ENCODE measurements around the gene CCDC183. TPM values are rescaled to one million over a fixed set of nuclear protein-coding genes. Genes with fewer than 3 reads are reported as not detected.

CCDC183 gene
- total and polyA plus RNA-seq, 4 donors, result 0.38 to 4.6 (median 2.2) TPM

DNA sequence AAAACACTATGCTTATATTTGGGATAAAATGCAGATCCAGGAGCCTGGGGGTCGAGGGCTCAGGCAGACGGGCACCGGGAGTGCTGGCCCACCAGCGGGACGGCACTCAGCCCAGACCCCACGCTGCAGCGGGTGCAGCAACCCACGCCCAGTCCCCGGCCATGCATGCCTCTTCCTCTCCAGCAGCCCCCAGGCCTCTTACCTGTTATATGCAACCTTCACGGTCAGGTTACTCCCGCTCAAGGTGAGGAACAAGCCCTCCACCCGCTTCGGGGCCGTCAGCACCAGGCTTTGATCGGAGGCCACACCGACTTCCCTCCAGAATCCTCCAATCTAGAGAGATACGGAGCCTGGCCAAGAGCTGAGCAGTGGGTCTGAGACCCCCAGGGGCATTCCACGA is 39.3 kb upstream of the CCDC183 start:
- no peak for DNase-seq
- H3K27me3 ChIP-seq (ENCODE audit: control insufficient read depth in 3 of 3, insufficient read depth in 3 of 3, low read length in 2 of 3), result no peaks in the 10 kb centered on the region
- H3K36me3 ChIP-seq (ENCODE audit: control insufficient read depth in 4 of 4, insufficient read depth in 4 of 4, low read length in 4 of 4), result no peaks in the 10 kb centered on the region
- ATAC-seq (ENCODE audit: insufficient read depth, low FRiP score), result no peak
- no peak overlapping the region for H3K27ac ChIP-seq (ENCODE audit: low read depth in 1 of 2, low read length in 1 of 2)
- TF ChIP-seq CTCF (IDR thresholded peaks at IDR 0.05; ENCODE audit: control extremely low read depth, extremely low read depth), result no peak
- no peak overlapping the region for H3K9ac ChIP-seq (ENCODE audit: insufficient read depth in 1 of 2, low read length in 2 of 2)
- H3K9me3 ChIP-seq (ENCODE audit: control insufficient read depth in 4 of 4, insufficient read depth in 3 of 4, low read length in 3 of 4), result peaks cover 0 to 6% (median 3%) of the 10 kb centered on the region in 4 donors
- H3K4me3 ChIP-seq, result no peak overlapping the region
- 92 to 93% methylated on average over 18 of the region's 18 CpGs for WGBS, 2 donors
- peaks cover 0 to 3% (median 0%) of the 10 kb centered on the region in 5 donors for H3K4me1 ChIP-seq (ENCODE audit: control insufficient read depth in 5 of 5, insufficient read depth in 5 of 5, low read length in 5 of 5)

DNA sequence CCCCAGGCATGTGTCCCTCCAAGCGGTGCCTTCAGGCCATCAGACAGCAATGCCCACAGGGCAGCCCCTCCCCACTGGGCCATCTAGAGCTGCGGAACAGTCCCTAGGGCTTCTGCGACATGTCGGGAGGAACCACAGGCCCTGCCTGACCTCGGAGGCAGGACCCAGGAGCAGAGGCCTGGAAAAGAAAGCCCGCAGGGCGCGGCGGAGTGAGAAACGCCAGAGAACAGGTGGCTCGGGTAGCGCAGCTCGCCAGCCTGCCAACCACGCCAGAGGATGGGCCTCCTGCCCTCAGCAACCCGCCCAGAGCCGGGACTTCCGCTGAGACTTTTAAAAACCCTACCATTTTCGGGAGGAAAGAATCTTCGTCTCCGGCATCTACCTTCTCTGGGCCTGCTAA is 38.8 kb upstream of the CCDC183 start:
- Histone ChIP-seq H3K9me3 (ENCODE audit: control insufficient read depth in 4 of 4, insufficient read depth in 3 of 4, low read length in 3 of 4) (peaks cover 0 to 6% (median 3%) of the 10 kb centered on the region in 4 donors), H3K9ac (ENCODE audit: insufficient read depth in 1 of 2, low read length in 2 of 2) (no peak overlapping the region)

GRCh38 chr9:136757751-136758140 is 38.4 kb upstream of the CCDC183 start:
- Histone ChIP-seq H3K36me3 (ENCODE audit: control insufficient read depth in 4 of 4, insufficient read depth in 4 of 4, low read length in 4 of 4) (no peaks in the 10 kb centered on the region), H3K9me3 (ENCODE audit: control insufficient read depth in 4 of 4, insufficient read depth in 3 of 4, low read length in 3 of 4) (peaks cover 0 to 6% (median 3%) of the 10 kb centered on the region in 4 donors), H3K4me3 (no peak overlapping the region), H3K27me3 (ENCODE audit: control insufficient read depth in 3 of 3, insufficient read depth in 3 of 3, low read length in 2 of 3) (no peaks in the 10 kb centered on the region), H3K9ac (ENCODE audit: insufficient read depth in 1 of 2, low read length in 2 of 2) (no peak overlapping the region), H3K27ac (ENCODE audit: low read depth in 1 of 2, low read length in 1 of 2) (no peak overlapping the region), H3K4me1 (ENCODE audit: control insufficient read depth in 5 of 5, insufficient read depth in 5 of 5, low read length in 5 of 5) (peaks cover 0 to 3% (median 0%) of the 10 kb centered on the region in 5 donors)
- ATAC-seq (ENCODE audit: insufficient read depth, low FRiP score) (no peak), DNase-seq (no peak)
- 87% methylated on average over 15 to 20 of the region's 20 CpGs for WGBS, 2 donors
- no peak for TF ChIP-seq CTCF (IDR thresholded peaks at IDR 0.05; ENCODE audit: control extremely low read depth, extremely low read depth)

More for the DNA sequence above, 38.8 kb upstream of the CCDC183 start:
- no peak for TF ChIP-seq CTCF (IDR thresholded peaks at IDR 0.05; ENCODE audit: control extremely low read depth, extremely low read depth)
- peaks cover 0 to 3% (median 0%) of the 10 kb centered on the region in 5 donors for H3K4me1 ChIP-seq (ENCODE audit: control insufficient read depth in 5 of 5, insufficient read depth in 5 of 5, low read length in 5 of 5)
- H3K27me3 ChIP-seq (ENCODE audit: control insufficient read depth in 3 of 3, insufficient read depth in 3 of 3, low read length in 2 of 3), result no peaks in the 10 kb centered on the region
- no peak overlapping the region for H3K27ac ChIP-seq (ENCODE audit: low read depth in 1 of 2, low read length in 1 of 2)
- no peak for ATAC-seq (ENCODE audit: insufficient read depth, low FRiP score)
- DNase-seq, result no peak
- WGBS, 2 donors, result 88 to 95% methylated on average over 19 to 20 of the region's 20 CpGs
- no peak overlapping the region for H3K4me3 ChIP-seq
- no peaks in the 10 kb centered on the region for H3K36me3 ChIP-seq (ENCODE audit: control insufficient read depth in 4 of 4, insufficient read depth in 4 of 4, low read length in 4 of 4)

- no peaks in the 10 kb centered on the region for H3K27me3 ChIP-seq (ENCODE audit: control insufficient read depth in 3 of 3, insufficient read depth in 3 of 3, low read length in 2 of 3)
- WGBS, 2 donors, result 80 to 86% methylated on average over 9 of the region's 9 CpGs
- H3K4me1 ChIP-seq (ENCODE audit: control insufficient read depth in 5 of 5, insufficient read depth in 5 of 5, low read length in 5 of 5), result peaks cover 0 to 3% (median 0%) of the 10 kb centered on the region in 5 donors
- H3K4me3 ChIP-seq, result no peak overlapping the region
- no peak overlapping the region for H3K27ac ChIP-seq (ENCODE audit: low read depth in 1 of 2, low read length in 1 of 2)
- no peak for ATAC-seq (ENCODE audit: insufficient read depth, low FRiP score)
- no peak for TF ChIP-seq CTCF (IDR thresholded peaks at IDR 0.05; ENCODE audit: control extremely low read depth, extremely low read depth)
- peaks cover 0 to 6% (median 3%) of the 10 kb centered on the region in 4 donors for H3K9me3 ChIP-seq (ENCODE audit: control insufficient read depth in 4 of 4, insufficient read depth in 3 of 4, low read length in 3 of 4)
- no peaks in the 10 kb centered on the region for H3K36me3 ChIP-seq (ENCODE audit: control insufficient read depth in 4 of 4, insufficient read depth in 4 of 4, low read length in 4 of 4)
- no peak for DNase-seq
- no peak overlapping the region for H3K9ac ChIP-seq (ENCODE audit: insufficient read depth in 1 of 2, low read length in 2 of 2)
Observed at GRCh38 chr9:136759001-136759400, 37.1 kb upstream of the CCDC183 start.

Data from lung (tissue), 12 donors.